ENCODE data around the gene TMEM254.
"Not testable (repeated sequence)": the region's sequence is repeated elsewhere in the genome, so short reads cannot be mapped to it uniquely, and the experiment has no call there.

Gene TMEM254

DNA sequence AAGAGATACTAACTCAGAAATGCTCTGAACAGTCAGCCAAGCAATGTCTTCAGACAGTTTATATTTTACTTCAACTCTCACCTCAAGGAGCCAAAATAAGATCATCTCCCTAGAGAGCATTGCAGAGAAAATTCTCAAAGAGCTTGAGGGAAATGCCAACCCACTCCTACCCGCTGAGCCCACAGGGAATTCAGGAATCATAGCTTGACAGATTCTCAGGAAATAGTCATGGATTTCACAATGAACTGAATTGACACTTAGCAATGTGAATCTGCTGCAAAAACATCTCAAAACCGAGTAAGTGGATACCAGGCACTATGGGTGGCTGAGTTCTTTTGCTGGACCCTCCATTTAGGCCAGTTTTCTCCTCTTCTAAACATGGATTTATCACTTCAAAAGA, 44.3 kb downstream of the TMEM254 start:
- TF ChIP-seq, protein P1, sequence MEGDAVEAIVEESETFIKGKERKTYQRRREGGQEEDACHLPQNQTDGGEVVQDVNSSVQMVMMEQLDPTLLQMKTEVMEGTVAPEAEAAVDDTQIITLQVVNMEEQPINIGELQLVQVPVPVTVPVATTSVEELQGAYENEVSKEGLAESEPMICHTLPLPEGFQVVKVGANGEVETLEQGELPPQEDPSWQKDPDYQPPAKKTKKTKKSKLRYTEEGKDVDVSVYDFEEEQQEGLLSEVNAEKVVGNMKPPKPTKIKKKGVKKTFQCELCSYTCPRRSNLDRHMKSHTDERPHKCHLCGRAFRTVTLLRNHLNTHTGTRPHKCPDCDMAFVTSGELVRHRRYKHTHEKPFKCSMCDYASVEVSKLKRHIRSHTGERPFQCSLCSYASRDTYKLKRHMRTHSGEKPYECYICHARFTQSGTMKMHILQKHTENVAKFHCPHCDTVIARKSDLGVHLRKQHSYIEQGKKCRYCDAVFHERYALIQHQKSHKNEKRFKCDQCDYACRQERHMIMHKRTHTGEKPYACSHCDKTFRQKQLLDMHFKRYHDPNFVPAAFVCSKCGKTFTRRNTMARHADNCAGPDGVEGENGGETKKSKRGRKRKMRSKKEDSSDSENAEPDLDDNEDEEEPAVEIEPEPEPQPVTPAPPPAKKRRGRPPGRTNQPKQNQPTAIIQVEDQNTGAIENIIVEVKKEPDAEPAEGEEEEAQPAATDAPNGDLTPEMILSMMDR (IDR thresholded peaks at IDR 0.05; ENCODE audit: low read length, missing control alignments), result no peak
- H3K4me3 ChIP-seq (replicated peaks; ENCODE audit: low read depth, low read length), result no peak overlapping the region
- peak; percentile 57 for DNase-seq (ENCODE audit: low read depth)

DNA sequence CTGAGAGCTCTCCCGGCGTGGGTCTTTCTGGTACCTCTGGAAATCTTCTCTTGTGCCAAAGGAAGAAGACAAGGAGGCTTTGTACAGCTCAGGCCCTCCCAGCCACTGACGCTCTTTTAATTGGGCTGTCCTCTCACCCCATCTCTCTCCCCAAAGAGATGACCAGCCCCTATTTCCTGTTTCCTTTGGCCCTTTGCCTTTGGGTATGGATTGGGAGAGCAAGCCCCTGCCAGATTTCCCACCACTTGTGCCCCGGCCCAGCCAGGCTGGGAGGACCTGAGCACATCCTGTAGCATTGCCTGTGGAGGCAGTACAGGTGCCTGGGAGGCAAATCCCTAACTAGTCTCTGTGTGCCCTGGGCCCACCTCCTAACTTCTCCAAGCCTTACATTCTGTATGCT, 48.4 kb downstream of the TMEM254 start:
- no peak overlapping the region for H3K4me3 ChIP-seq (replicated peaks; ENCODE audit: low read depth, low read length)
- TF ChIP-seq, protein P1 (IDR thresholded peaks at IDR 0.05; ENCODE audit: low read length, missing control alignments), result no peak
- DNase-seq (ENCODE audit: low read depth), result no peak

DNA sequence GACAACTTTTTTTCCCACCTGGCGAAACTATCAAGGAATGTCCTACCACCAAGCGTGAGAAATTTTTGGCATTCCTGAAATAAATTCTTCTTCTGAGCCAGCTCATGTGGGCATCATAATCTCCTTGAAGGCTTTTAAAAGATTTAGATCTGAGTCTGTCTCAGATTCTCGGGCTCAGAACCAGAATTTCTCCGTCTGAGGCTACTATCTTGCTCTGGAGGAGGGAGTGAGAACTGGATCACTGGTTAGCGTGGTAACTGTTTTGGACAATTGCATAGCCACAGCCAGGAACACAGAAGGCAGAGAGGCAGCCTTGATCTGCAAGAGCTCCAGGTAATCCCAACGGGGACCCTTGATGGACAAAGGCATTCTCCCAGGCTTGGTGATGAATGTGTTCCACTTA, 53.0 kb downstream of the TMEM254 start:
- TF ChIP-seq, protein P1 (IDR thresholded peaks at IDR 0.05; ENCODE audit: low read length, missing control alignments), result no peak
- peak; percentile 26 for DNase-seq (ENCODE audit: low read depth)

DNA sequence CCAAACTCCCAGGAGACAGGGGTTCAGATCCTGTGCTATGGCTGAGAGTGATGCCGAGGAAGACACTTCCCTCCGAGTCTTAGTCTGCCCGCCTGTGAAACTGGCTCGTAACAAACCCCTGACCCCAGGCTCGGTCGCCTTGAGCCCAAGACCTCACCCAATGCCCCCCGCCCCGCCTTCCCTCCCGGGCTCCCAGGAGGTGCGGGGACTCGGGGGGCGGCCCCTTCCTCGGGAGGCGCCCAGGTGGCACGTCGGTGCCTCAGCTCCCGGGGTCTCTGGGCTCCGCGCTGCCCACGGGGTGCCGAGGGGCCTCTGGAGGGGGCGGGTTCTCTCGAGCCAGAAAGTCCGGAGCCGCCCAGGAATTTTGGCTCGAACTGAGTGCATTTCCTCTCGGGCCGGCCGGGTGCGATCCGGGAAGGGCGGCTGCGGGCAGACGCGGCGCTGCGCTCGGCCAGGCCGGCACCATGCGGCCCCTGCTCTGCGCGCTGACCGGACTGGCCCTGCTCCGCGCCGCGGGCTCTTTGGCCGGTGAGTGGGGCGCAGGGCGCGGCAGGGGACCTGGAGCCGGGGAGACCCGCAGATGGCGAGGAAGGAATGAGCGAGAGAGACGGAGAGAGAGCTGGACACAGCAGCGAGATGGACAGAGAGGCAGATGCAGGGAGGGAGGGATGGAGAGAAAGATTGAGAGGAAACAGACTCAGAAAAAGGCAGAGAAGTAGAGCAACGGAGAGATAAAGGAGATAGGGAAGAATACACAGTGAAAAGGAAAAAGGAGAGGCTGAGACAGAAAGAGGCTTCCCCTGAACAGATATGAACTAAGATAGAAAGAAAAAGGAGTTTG, 54.1 kb downstream of the TMEM254 start, which contains the start of gene PLAC9:
Gene PLAC9, plus strand, starts transcription at position 432 of the 841 bp plus-strand sequence. Its CDS starts 33 bp downstream, at position 465.
- TF ChIP-seq, protein P1 (IDR thresholded peaks at IDR 0.05; ENCODE audit: low read length, missing control alignments), result no peak
- peak within 1 kb of the TSS; percentile 64 for H3K4me3 ChIP-seq (replicated peaks; ENCODE audit: low read depth, low read length)
- peak; percentile 52 for DNase-seq (ENCODE audit: low read depth)

More for the DNA sequence above, 53.0 kb downstream of the TMEM254 start:
- no peak overlapping the region for H3K4me3 ChIP-seq (replicated peaks; ENCODE audit: low read depth, low read length)

DNA sequence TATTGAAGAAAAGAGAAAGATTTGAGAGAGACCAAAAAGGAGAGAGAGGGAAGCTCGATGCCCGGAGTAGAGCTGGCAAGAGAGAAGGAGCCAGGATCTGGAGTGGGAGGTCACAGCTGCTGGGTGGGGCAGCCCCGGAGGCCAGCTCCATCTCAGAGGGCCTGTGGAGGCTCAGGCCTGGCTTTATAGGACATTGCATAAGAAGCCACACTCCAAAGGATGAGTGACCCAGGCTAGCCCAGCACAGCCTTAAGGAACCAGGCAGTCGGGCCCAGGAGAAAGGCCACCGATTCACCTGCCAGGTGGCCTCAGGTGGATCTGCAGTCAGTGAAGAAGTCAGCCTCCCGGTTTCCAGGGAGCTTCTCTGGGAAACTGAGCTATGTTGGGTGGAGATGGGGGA, 54.7 kb downstream of the TMEM254 start:
- TF ChIP-seq, protein P1 (IDR thresholded peaks at IDR 0.05; ENCODE audit: low read length, missing control alignments), result no peak
- DNase-seq (ENCODE audit: low read depth), result peak; percentile 46
- peak overlapping the region; percentile 64 for H3K4me3 ChIP-seq (replicated peaks; ENCODE audit: low read depth, low read length)

DNA sequence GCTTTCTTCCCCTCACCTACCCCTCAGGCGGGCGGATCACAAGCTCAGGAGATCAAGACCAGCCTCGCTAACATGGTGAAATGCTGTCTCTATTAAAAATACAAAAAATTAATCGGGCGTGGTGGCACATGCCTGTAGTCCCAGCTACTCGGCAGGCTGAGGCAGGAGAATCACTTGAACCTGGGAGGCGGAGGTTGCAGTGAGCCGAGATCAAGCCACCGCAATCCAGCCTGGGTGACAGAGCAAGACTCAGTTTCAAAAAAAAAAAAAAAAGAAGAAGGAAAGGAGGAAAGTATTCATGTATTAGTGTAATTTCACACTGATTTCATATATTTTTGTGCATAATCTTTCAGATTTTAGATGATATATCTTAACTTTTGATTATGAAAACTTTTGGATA, 55.2 kb downstream of the TMEM254 start:
- H3K4me3 ChIP-seq (replicated peaks; ENCODE audit: low read depth, low read length), result peak overlapping the region; percentile 64
- not testable (repeated sequence) for DNase-seq (ENCODE audit: low read depth)

DNA sequence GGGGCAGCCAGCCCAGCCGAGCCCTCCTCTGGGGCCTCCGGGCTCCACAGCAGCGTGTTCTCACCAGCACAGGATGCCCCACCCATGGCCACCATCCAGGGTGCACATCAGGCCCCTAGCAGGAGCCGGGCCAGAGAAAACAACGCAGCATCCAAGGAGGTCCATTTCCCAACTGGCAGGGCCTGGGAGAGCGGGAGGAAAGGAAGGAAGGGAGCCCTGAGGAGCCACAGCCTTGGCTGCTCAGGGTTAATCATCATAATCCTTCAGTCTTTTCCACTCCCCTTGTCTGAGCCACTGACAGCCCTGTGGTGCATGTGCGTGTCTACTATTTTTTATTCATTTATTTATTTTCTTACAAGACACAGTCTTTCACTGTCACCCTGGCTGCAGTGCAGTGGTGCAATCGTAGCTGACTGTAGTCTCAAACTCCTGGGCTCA, 57.7 kb downstream of the TMEM254 start:
- DNase-seq (ENCODE audit: low read depth), result peak; percentile 98
- peak overlapping the region; percentile 19 for H3K4me3 ChIP-seq (replicated peaks; ENCODE audit: low read depth, low read length)
- TF ChIP-seq, protein P1 (IDR thresholded peaks at IDR 0.05; ENCODE audit: low read length, missing control alignments), result no peak
